Stimulated activated memory B cell treated with anti-CD40 and anti-IgM and Interleukin-4, amounts not matched to agents 10 μg/mL and 1 μg/mL and 100 μg/mL, for 72 hours (primary cell): ENCODE data around the gene CCDC146.
A peak's percentile ranks its signal among the peaks of the same experiment; 100 is the strongest.
"Not testable (repeated sequence)": the region's sequence is repeated elsewhere in the genome, so short reads cannot be mapped to it uniquely, and the experiment has no call there.

Source experiments
- ATAC-seq: fragments of 150-1000 bp; cut with Tn5 transposase; 2 replicates; pipeline ENCODE4 v1.10.0; 2021
- H3K27ac Mint-ChIP-seq: one replicate; pipeline ENCODE4 v1.8.0; 2022; ENCODE audit warnings: mild to moderate bottlenecking, mixed read lengths
- H3K27me3 Mint-ChIP-seq: one replicate; pipeline ENCODE4 v1.8.0; 2022; ENCODE audit warnings: mixed read lengths
- H3K36me3 Mint-ChIP-seq: one replicate; pipeline ENCODE4 v1.8.0; 2022; ENCODE audit warnings: mixed read lengths
- H3K4me1 Mint-ChIP-seq: one replicate; pipeline ENCODE4 v1.8.0; 2022; ENCODE audit warnings: mixed read lengths
- H3K4me3 Mint-ChIP-seq: one replicate; pipeline ENCODE4 v1.8.0; 2022; ENCODE audit warnings: mild to moderate bottlenecking, moderate library complexity, mixed read lengths
- H3K9me3 Mint-ChIP-seq: one replicate; pipeline ENCODE4 v1.8.0; 2022; ENCODE audit warnings: mixed read lengths

Gene CCDC146

DNA sequence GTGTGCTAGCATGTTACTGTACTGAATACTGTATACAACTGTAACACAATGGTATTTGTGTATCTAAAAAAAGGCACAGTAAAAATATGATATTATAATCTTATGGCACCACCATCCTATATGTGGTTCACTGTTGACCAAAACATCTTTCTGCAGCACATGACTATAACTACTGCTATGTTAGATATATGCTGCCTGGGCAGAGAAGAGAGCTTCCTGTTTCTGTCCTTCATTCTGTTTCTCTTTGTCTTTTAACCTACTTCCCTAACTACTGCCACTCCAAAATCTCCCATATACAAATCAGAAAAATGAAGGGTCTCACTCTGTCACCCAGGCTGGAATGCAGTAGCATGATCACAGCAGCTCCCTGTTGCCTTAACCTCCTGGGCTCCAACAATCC lies 86.0 kb downstream of the CCDC146 start:
- no peak for ATAC-seq
- Mint-ChIP-seq H3K36me3 (peaks cover 27% of the 10 kb centered on the region), H3K9me3 (peaks cover 19% of the 10 kb centered on the region), H3K27ac (no peak overlapping the region), H3K4me3 (no peak overlapping the region), H3K27me3 (no peaks in the 10 kb centered on the region), H3K4me1 (peaks cover 12% of the 10 kb centered on the region)

- Mint-ChIP-seq H3K27ac (no peak overlapping the region), H3K9me3 (peaks cover 19% of the 10 kb centered on the region)
Measured at GRCh38 chr7:77209479-77210139, 87.2 kb downstream of the CCDC146 start.

DNA sequence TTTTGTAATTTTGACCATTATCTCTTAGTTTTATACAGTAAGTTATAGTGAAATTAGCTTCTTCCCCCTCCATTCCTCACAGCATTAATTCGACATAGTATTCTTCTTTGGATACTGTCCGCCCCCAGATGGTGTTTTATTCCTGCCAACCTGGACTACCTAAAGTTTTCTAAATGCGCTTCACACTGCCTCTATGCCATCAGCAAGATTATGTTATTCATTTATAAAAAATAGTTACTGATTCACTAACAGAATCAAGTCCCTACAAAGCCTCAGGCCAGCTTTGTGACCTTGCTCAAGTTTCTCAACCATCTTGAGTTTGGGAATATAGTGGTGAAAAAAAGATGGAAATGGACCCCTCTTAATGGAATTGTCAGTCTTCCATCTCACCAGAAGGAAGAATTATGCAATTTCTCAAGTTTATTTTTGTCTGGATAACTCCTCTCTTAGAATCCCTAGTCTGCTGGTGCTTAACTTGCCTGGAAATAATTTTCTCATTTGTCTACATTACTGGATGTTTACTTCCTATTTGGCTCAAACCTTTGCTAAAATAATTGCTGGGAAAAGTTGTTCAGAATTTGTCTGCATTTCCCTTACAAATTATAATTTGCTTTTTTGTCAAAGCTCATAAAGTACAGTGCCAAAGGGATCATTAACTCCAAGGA lies 93.9 kb downstream of the CCDC146 start:
- H3K4me3 Mint-ChIP-seq, result no peak overlapping the region
- no peak for ATAC-seq
- H3K4me1 Mint-ChIP-seq, result no peaks in the 10 kb centered on the region
- peaks cover 16% of the 10 kb centered on the region for H3K36me3 Mint-ChIP-seq
- peaks cover 4% of the 10 kb centered on the region for H3K9me3 Mint-ChIP-seq
- H3K27me3 Mint-ChIP-seq, result no peaks in the 10 kb centered on the region
- H3K27ac Mint-ChIP-seq, result no peak overlapping the region

More at GRCh38 chr7:77209479-77210139, 87.2 kb downstream of the CCDC146 start:
- Mint-ChIP-seq H3K27me3 (no peaks in the 10 kb centered on the region), H3K36me3 (peaks cover 27% of the 10 kb centered on the region), H3K4me1 (peaks cover 8% of the 10 kb centered on the region), H3K4me3 (no peak overlapping the region)
- ATAC-seq, result no peak

DNA sequence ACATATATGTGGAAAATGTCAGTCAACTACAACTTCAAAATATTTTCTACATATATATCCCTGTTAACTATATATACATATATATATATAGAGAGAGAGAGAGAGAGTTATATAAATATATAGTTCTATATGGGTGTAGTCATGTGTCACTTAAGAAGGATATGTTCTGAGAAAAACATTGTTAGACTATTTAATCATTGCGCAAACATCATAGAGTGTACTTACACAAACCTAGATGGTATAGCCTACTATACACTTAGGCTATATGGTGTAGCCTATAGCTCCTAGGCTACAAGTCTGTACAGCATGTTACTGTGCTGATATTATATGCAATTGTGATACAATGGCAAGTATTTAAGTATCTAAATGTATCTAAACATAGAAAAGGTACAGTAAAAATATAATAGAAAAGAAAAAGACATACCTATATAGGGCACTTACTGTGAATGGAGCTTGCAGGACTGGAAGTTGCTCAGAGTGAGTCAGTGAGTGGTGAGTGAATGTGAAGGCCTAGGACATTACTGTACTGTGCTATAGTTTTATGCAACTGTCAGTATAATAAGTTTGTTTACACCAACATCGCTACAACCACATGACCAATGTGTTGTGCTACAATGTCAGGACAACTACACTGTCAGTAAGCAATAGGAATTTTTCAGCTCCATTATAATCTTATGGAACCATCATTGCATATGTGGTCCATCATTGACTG lies 95.2 kb downstream of the CCDC146 start:
- ATAC-seq, result no peak
- no peaks in the 10 kb centered on the region for H3K4me1 Mint-ChIP-seq
- peaks cover 16% of the 10 kb centered on the region for H3K36me3 Mint-ChIP-seq
- H3K4me3 Mint-ChIP-seq, result no peak overlapping the region
- no peaks in the 10 kb centered on the region for H3K27me3 Mint-ChIP-seq
- peaks cover 4% of the 10 kb centered on the region for H3K9me3 Mint-ChIP-seq
- H3K27ac Mint-ChIP-seq, result no peak overlapping the region

GRCh38 chr7:77219701-77220331 lies 97.4 kb downstream of the CCDC146 start:
- H3K9me3 Mint-ChIP-seq, H3K27me3 Mint-ChIP-seq, H3K27ac Mint-ChIP-seq, H3K4me3 Mint-ChIP-seq, ATAC-seq, H3K4me1 Mint-ChIP-seq: not testable (repeated sequence)
- H3K36me3 Mint-ChIP-seq, result peaks cover 16% of the 10 kb centered on the region

DNA sequence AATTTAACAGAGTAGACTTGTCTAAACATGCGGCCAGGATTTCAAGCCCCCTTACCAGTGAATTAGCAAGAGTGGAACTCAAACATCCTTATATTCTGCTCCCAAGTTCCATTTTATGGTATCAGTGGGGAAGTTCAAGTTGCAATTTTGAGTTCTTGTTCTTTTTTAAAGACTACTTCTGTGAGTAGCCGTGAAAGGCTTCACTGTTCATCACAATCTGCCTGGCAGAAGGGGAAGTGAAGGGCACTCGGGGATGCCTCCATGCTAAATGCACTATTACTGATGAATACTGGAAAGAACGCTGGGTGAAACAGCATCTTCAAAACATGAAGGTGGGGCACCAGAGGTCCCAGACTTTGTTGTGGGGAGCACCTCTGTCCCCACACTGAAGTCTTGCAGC lies 99.7 kb downstream of the CCDC146 start:
- Mint-ChIP-seq H3K9me3 (peaks cover 4% of the 10 kb centered on the region), H3K4me3 (no peak overlapping the region), H3K27ac (no peak overlapping the region), H3K4me1 (no peaks in the 10 kb centered on the region), H3K27me3 (no peaks in the 10 kb centered on the region), H3K36me3 (peaks cover 16% of the 10 kb centered on the region)
- ATAC-seq, result no peak

GRCh38 chr7:77222819-77223218 lies 100.4 kb downstream of the CCDC146 start:
- peaks cover 16% of the 10 kb centered on the region for H3K36me3 Mint-ChIP-seq
- no peaks in the 10 kb centered on the region for H3K27me3 Mint-ChIP-seq
- H3K4me3 Mint-ChIP-seq, result no peak overlapping the region
- peaks cover 4% of the 10 kb centered on the region for H3K9me3 Mint-ChIP-seq
- H3K4me1 Mint-ChIP-seq, result no peaks in the 10 kb centered on the region
- no peak for ATAC-seq
- no peak overlapping the region for H3K27ac Mint-ChIP-seq

DNA sequence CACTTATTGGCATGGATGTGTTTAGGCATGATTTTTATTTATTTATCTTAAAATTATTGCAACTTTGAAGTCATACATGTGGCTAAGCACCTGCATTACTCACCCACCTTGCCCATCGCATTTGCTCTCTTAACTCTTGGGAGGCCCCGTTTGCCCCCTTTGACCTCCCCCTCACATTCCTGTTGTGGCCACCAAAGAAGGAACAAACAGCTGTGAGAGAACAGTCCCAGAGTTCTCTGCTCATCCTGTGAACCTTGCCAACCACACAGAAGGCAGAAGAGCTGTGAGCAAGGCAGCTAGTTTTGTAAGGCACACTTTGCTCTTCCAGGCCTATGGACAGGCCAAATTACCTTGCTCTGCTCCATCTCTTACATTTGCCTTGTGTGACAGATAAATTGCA lies 100.8 kb downstream of the CCDC146 start:
- no peaks in the 10 kb centered on the region for H3K4me1 Mint-ChIP-seq
- no peak for ATAC-seq
- no peaks in the 10 kb centered on the region for H3K27me3 Mint-ChIP-seq
- H3K36me3 Mint-ChIP-seq, result peaks cover 16% of the 10 kb centered on the region
- H3K27ac Mint-ChIP-seq, result no peak overlapping the region
- H3K4me3 Mint-ChIP-seq, result no peak overlapping the region
- peaks cover 5% of the 10 kb centered on the region for H3K9me3 Mint-ChIP-seq

DNA sequence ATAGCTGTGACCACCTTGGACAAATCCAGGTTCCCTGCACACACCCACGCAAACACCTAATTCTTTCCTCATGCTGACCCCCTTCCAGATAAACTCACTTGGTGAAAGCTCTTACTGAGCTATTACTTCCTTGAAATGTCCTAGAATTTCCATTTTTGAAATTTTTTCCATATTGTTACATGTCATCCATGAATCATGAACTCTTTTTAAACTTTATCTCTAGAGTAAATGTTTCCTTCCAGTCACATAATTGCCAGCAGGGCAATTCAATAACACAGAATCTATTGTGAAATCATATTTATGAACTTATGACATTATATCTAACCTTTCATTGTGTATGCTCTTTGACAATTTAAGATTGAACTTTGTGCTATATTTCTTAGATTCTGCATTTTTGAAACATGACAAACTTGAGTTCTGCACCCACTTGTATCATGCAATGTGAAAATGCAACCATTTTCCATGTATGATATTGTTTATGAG lies 104.0 kb downstream of the CCDC146 start:
- Mint-ChIP-seq H3K36me3 (peaks cover 15% of the 10 kb centered on the region), H3K27me3 (no peaks in the 10 kb centered on the region), H3K4me3 (no peak overlapping the region), H3K4me1 (no peaks in the 10 kb centered on the region), H3K27ac (no peak overlapping the region), H3K9me3 (peaks cover 14% of the 10 kb centered on the region)
- no peak for ATAC-seq

DNA sequence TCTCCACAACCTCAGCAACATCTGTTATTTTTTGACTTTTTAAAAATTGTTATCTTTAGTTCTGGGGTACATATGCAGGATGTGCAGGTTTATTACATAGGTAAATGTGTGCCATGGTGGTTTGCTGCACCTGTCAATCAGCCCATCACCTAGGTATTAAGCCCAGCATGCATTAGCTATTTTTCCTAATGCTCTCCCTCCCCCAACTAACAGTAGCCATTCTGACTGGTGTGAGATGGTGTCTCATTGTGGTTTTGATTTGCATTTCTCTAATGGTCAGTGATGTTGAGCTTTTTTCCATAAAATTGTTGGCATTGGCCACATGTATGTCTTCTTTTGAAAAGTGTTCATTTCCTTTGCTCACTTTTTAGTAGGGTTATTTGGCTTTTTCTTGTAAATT lies 106.4 kb downstream of the CCDC146 start:
- not testable (repeated sequence) for H3K27ac Mint-ChIP-seq, H3K27me3 Mint-ChIP-seq, ATAC-seq, H3K4me1 Mint-ChIP-seq, H3K4me3 Mint-ChIP-seq
- Mint-ChIP-seq H3K36me3 (peaks cover 21% of the 10 kb centered on the region), H3K9me3 (peaks cover 16% of the 10 kb centered on the region)

- H3K4me1 Mint-ChIP-seq, result no peaks in the 10 kb centered on the region
- no peak overlapping the region for H3K27ac Mint-ChIP-seq
- ATAC-seq, result no peak
- H3K27me3 Mint-ChIP-seq, result no peaks in the 10 kb centered on the region
- H3K4me3 Mint-ChIP-seq, result no peak overlapping the region
- peaks cover 16% of the 10 kb centered on the region for H3K9me3 Mint-ChIP-seq
- H3K36me3 Mint-ChIP-seq, result peaks cover 26% of the 10 kb centered on the region
Measured at GRCh38 chr7:77232467-77232866, 110.1 kb downstream of the CCDC146 start.

GRCh38 chr7:77235276-77235675 lies 112.9 kb downstream of the CCDC146 start:
- Mint-ChIP-seq H3K36me3 (peaks cover 26% of the 10 kb centered on the region), H3K27me3 (no peaks in the 10 kb centered on the region), H3K9me3 (peaks cover 13% of the 10 kb centered on the region), H3K4me3 (no peak overlapping the region), H3K4me1 (peaks cover 19% of the 10 kb centered on the region), H3K27ac (no peak overlapping the region)
- ATAC-seq, result no peak

DNA sequence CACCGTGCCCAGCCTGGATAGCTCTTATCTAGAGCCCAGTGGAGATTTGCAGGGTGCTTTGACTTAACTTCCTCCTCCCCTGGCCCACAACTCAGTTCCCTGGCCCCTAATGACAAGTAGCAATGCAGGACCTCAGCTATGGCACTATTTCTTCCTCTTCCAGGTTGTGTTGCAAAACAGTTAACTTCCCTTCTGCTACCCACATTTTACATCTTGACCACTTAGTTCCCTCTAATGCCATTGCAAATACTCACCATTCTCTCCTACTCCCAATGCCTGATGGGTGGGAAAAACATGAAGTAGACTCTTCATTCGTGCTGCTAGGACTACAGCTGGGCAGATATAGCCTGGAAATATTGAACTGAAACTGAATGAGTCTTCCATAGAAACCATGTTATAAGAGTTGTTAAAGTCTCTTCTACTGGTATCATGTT lies 116.3 kb downstream of the CCDC146 start:
- no peak overlapping the region for H3K4me3 Mint-ChIP-seq
- H3K9me3 Mint-ChIP-seq, result peaks cover 3% of the 10 kb centered on the region
- ATAC-seq, result peak; percentile 73

GRCh38 chr7:77239471-77239870 lies 117.1 kb downstream of the CCDC146 start:
- Mint-ChIP-seq H3K4me3 (no peak overlapping the region), H3K27ac (no peak overlapping the region)
- ATAC-seq, result no peak

More for the DNA sequence above, 116.3 kb downstream of the CCDC146 start:
- Mint-ChIP-seq H3K36me3 (peaks cover 15% of the 10 kb centered on the region), H3K4me1 (peaks cover 19% of the 10 kb centered on the region), H3K27ac (peak overlapping the region; percentile 2), H3K27me3 (no peaks in the 10 kb centered on the region)

GRCh38 chr7:77242068-77242467 lies 119.7 kb downstream of the CCDC146 start:
- peak overlapping the region; percentile 5 for H3K27ac Mint-ChIP-seq
- H3K4me3 Mint-ChIP-seq, result no peak overlapping the region
- peaks cover 19% of the 10 kb centered on the region for H3K4me1 Mint-ChIP-seq
- peaks cover 11% of the 10 kb centered on the region for H3K36me3 Mint-ChIP-seq
- H3K9me3 Mint-ChIP-seq, result peaks cover 3% of the 10 kb centered on the region
- no peaks in the 10 kb centered on the region for H3K27me3 Mint-ChIP-seq
- no peak for ATAC-seq

More at GRCh38 chr7:77239471-77239870, 117.1 kb downstream of the CCDC146 start:
- Mint-ChIP-seq H3K4me1 (peaks cover 19% of the 10 kb centered on the region), H3K9me3 (peaks cover 3% of the 10 kb centered on the region), H3K27me3 (no peaks in the 10 kb centered on the region), H3K36me3 (peaks cover 15% of the 10 kb centered on the region)
